Measurements from ENCODE around the gene PRTG.

The PRTG gene

GRCh38 chr15:55770806-55771205, 27.9 kb upstream of the PRTG start:
- Histone ChIP-seq H3K79me1 (ENCODE audit: low read length) (no peaks in the 10 kb centered on the region), H3K4ac (ENCODE audit: low read depth, low read length) (no peak overlapping the region), H3K79me2 (ENCODE audit: control insufficient read depth, insufficient read depth, low read length) (no peaks in the 10 kb centered on the region), H3K27me3 (ENCODE audit: insufficient read depth, low read length, poor library complexity) (no peaks in the 10 kb centered on the region), H2BK120ac (ENCODE audit: low read depth, low read length) (no peak overlapping the region), H2AK5ac (ENCODE audit: low read length) (no peak overlapping the region), H3K9ac (ENCODE audit: low read length) (no peak overlapping the region), H3K27ac (ENCODE audit: low read depth, low read length) (no peak overlapping the region), H4K8ac (ENCODE audit: low read depth, low read length) (no peak overlapping the region), H3K56ac (ENCODE audit: low read length) (no peak overlapping the region), H2BK5ac (ENCODE audit: low read length) (no peak overlapping the region), H4K5ac (ENCODE audit: low read length) (no peak overlapping the region), H3K4me3 (ENCODE audit: low read length) (no peak overlapping the region), H3K4me2 (ENCODE audit: low read length) (no peak overlapping the region), H3K23ac (ENCODE audit: low read length) (no peak overlapping the region), H2BK15ac (replicated peaks; ENCODE audit: low read depth) (no peak overlapping the region), H3K36me3 (ENCODE audit: control insufficient read depth, insufficient read depth, low read length) (no peaks in the 10 kb centered on the region), H3K18ac (ENCODE audit: low read length) (no peak overlapping the region), H3K4me1 (ENCODE audit: control insufficient read depth, low read depth, low read length) (no peaks in the 10 kb centered on the region)
- WGBS (ENCODE audit: extremely low coverage, insufficient coverage, low lambda C conversion rate) = no CpG with 5 or more reads among the region's 4 CpGs
- no peak for DNase-seq

GRCh38 chr15:55770261-55770660, 27.3 kb upstream of the PRTG start:
- no peak overlapping the region for H4K8ac ChIP-seq (ENCODE audit: low read depth, low read length)

DNA sequence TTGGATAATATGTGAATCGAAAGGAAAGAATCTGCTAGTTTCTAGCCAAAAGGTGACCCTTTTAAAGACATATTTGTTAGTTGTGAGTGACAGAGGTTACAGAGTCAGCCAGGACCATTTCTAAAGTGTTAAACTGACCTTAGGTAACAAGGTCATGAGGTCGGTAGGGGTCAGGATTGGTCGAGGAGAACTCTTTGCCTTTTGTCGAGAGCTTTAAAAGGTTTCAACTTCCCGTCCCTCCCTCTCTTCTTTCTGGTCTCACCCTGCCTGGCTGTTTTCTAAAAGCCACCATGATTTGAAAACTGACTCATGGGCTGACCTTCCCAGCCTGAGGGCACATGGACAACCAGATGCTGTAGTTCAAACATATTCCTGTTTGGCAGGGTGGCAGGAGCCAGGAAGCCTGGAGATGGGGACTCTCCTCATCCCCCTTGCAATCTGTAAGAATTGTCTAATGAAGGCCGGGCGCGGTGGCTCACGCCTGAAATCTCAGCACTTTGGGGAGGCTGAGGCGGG, 25.8 kb upstream of the PRTG start:
- WGBS (ENCODE audit: extremely low coverage, insufficient coverage, low lambda C conversion rate) = no CpG with 5 or more reads among the region's 10 CpGs
- H3K27me3 ChIP-seq (ENCODE audit: insufficient read depth, low read length, poor library complexity) = no peaks in the 10 kb centered on the region
- H3K4me2 ChIP-seq (ENCODE audit: low read length) = no peak overlapping the region
- no peaks in the 10 kb centered on the region for H3K36me3 ChIP-seq (ENCODE audit: control insufficient read depth, insufficient read depth, low read length)
- H2BK5ac ChIP-seq (ENCODE audit: low read length) = no peak overlapping the region
- H4K5ac ChIP-seq (ENCODE audit: low read length) = no peak overlapping the region
- H3K23ac ChIP-seq (ENCODE audit: low read length) = no peak overlapping the region
- no peak overlapping the region for H2AK5ac ChIP-seq (ENCODE audit: low read length)
- H3K4me3 ChIP-seq (ENCODE audit: low read length) = no peak overlapping the region
- H3K79me1 ChIP-seq (ENCODE audit: low read length) = no peaks in the 10 kb centered on the region
- no peaks in the 10 kb centered on the region for H3K79me2 ChIP-seq (ENCODE audit: control insufficient read depth, insufficient read depth, low read length)
- H2BK120ac ChIP-seq (ENCODE audit: low read depth, low read length) = no peak overlapping the region
- peak; percentile 30 for DNase-seq
- no peak overlapping the region for H3K9ac ChIP-seq (ENCODE audit: low read length)
- H3K56ac ChIP-seq (ENCODE audit: low read length) = no peak overlapping the region
- H2BK15ac ChIP-seq (replicated peaks; ENCODE audit: low read depth) = no peak overlapping the region
- no peak overlapping the region for H3K18ac ChIP-seq (ENCODE audit: low read length)
- no peaks in the 10 kb centered on the region for H3K4me1 ChIP-seq (ENCODE audit: control insufficient read depth, low read depth, low read length)
- H3K27ac ChIP-seq (ENCODE audit: low read depth, low read length) = no peak overlapping the region
- no peak overlapping the region for H4K8ac ChIP-seq (ENCODE audit: low read depth, low read length)
- no peak overlapping the region for H3K4ac ChIP-seq (ENCODE audit: low read depth, low read length)

More at GRCh38 chr15:55770261-55770660, 27.3 kb upstream of the PRTG start:
- H3K4me1 ChIP-seq (ENCODE audit: control insufficient read depth, low read depth, low read length) = no peaks in the 10 kb centered on the region
- no peak overlapping the region for H2BK15ac ChIP-seq (replicated peaks; ENCODE audit: low read depth)
- H3K79me2 ChIP-seq (ENCODE audit: control insufficient read depth, insufficient read depth, low read length) = no peaks in the 10 kb centered on the region
- no peak overlapping the region for H2AK5ac ChIP-seq (ENCODE audit: low read length)
- no peak overlapping the region for H3K4ac ChIP-seq (ENCODE audit: low read depth, low read length)
- H3K4me2 ChIP-seq (ENCODE audit: low read length) = no peak overlapping the region
- H3K79me1 ChIP-seq (ENCODE audit: low read length) = no peaks in the 10 kb centered on the region
- no peak overlapping the region for H4K5ac ChIP-seq (ENCODE audit: low read length)
- WGBS (ENCODE audit: extremely low coverage, insufficient coverage, low lambda C conversion rate) = no CpG with 5 or more reads among the region's 4 CpGs
- no peak overlapping the region for H3K27ac ChIP-seq (ENCODE audit: low read depth, low read length)
- no peaks in the 10 kb centered on the region for H3K27me3 ChIP-seq (ENCODE audit: insufficient read depth, low read length, poor library complexity)
- H3K36me3 ChIP-seq (ENCODE audit: control insufficient read depth, insufficient read depth, low read length) = no peaks in the 10 kb centered on the region
- no peak overlapping the region for H3K9ac ChIP-seq (ENCODE audit: low read length)
- no peak overlapping the region for H2BK5ac ChIP-seq (ENCODE audit: low read length)
- no peak overlapping the region for H3K18ac ChIP-seq (ENCODE audit: low read length)
- H3K4me3 ChIP-seq (ENCODE audit: low read length) = no peak overlapping the region
- no peak overlapping the region for H3K56ac ChIP-seq (ENCODE audit: low read length)
- no peak overlapping the region for H2BK120ac ChIP-seq (ENCODE audit: low read depth, low read length)
- no peak for DNase-seq
- H3K23ac ChIP-seq (ENCODE audit: low read length) = no peak overlapping the region

DNA sequence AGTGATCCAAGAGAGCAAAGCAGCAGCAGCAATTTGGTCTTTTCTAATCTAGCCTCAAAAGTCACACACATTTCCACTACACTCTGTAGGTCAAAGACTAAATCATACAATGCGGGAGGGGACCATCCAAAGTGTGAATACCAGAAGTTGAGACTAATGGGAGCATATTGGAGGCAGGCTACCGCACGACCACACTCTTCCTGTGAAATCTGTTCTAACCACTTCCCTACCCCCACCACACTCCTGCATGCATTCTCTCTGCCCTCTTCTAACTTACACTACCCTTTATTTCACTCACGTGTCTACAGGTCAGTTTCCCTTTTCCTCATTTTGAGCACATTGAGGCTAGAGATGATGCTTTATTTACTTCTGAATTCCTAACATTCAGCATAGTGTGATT, 23.7 kb upstream of the PRTG start:
- DNase-seq = no peak
- H3K27ac ChIP-seq (ENCODE audit: low read depth, low read length) = no peak overlapping the region
- H3K4ac ChIP-seq (ENCODE audit: low read depth, low read length) = no peak overlapping the region
- H3K9ac ChIP-seq (ENCODE audit: low read length) = no peak overlapping the region
- H3K79me2 ChIP-seq (ENCODE audit: control insufficient read depth, insufficient read depth, low read length) = no peaks in the 10 kb centered on the region
- no peak overlapping the region for H3K4me2 ChIP-seq (ENCODE audit: low read length)
- no peaks in the 10 kb centered on the region for H3K36me3 ChIP-seq (ENCODE audit: control insufficient read depth, insufficient read depth, low read length)
- no peak overlapping the region for H3K56ac ChIP-seq (ENCODE audit: low read length)
- H3K4me3 ChIP-seq (ENCODE audit: low read length) = no peak overlapping the region
- H3K79me1 ChIP-seq (ENCODE audit: low read length) = no peaks in the 10 kb centered on the region
- no peaks in the 10 kb centered on the region for H3K4me1 ChIP-seq (ENCODE audit: control insufficient read depth, low read depth, low read length)
- no peak overlapping the region for H2BK15ac ChIP-seq (replicated peaks; ENCODE audit: low read depth)
- no CpG with 5 or more reads among the region's 4 CpGs for WGBS (ENCODE audit: extremely low coverage, insufficient coverage, low lambda C conversion rate)
- H3K23ac ChIP-seq (ENCODE audit: low read length) = no peak overlapping the region
- no peak overlapping the region for H4K5ac ChIP-seq (ENCODE audit: low read length)
- no peaks in the 10 kb centered on the region for H3K27me3 ChIP-seq (ENCODE audit: insufficient read depth, low read length, poor library complexity)
- H3K18ac ChIP-seq (ENCODE audit: low read length) = no peak overlapping the region
- no peak overlapping the region for H2BK120ac ChIP-seq (ENCODE audit: low read depth, low read length)
- H2AK5ac ChIP-seq (ENCODE audit: low read length) = no peak overlapping the region
- H2BK5ac ChIP-seq (ENCODE audit: low read length) = no peak overlapping the region
- no peak overlapping the region for H4K8ac ChIP-seq (ENCODE audit: low read depth, low read length)

DNA sequence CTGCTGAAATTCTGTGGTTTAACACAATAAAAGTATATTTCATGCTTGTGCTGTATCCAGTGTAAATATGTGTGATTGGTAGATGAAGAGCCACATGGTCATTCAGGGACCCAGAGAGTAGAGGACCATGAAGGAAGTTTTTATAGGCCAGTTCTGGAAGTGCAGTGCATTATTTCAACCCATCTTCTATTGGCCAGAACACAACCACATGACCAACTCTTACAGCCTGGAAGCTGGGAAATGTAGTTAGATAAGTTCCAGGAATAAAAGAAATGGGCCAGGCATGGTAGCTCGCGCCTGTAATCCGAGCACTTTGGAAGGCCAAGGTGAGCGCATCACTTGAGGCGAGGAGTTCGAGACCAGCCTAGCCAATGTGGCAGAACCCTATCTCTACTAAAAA, 21.4 kb upstream of the PRTG start:
- Histone ChIP-seq H2BK15ac (replicated peaks; ENCODE audit: low read depth) (no peak overlapping the region), H3K27ac (ENCODE audit: low read depth, low read length) (no peak overlapping the region), H3K18ac (ENCODE audit: low read length) (no peak overlapping the region), H3K4ac (ENCODE audit: low read depth, low read length) (no peak overlapping the region), H3K36me3 (ENCODE audit: control insufficient read depth, insufficient read depth, low read length) (no peaks in the 10 kb centered on the region), H2BK120ac (ENCODE audit: low read depth, low read length) (no peak overlapping the region), H4K8ac (ENCODE audit: low read depth, low read length) (no peak overlapping the region), H3K4me1 (ENCODE audit: control insufficient read depth, low read depth, low read length) (no peaks in the 10 kb centered on the region), H3K27me3 (ENCODE audit: insufficient read depth, low read length, poor library complexity) (no peaks in the 10 kb centered on the region), H2AK5ac (ENCODE audit: low read length) (no peak overlapping the region), H3K79me2 (ENCODE audit: control insufficient read depth, insufficient read depth, low read length) (no peaks in the 10 kb centered on the region), H3K4me2 (ENCODE audit: low read length) (no peak overlapping the region), H3K23ac (ENCODE audit: low read length) (no peak overlapping the region), H4K5ac (ENCODE audit: low read length) (no peak overlapping the region), H2BK5ac (ENCODE audit: low read length) (no peak overlapping the region), H3K4me3 (ENCODE audit: low read length) (no peak overlapping the region), H3K79me1 (ENCODE audit: low read length) (no peaks in the 10 kb centered on the region), H3K56ac (ENCODE audit: low read length) (no peak overlapping the region), H3K9ac (ENCODE audit: low read length) (no peak overlapping the region)
- DNase-seq = peak; percentile 63
- whole genome bisulfite sequencing (ENCODE audit: extremely low coverage, insufficient coverage, low lambda C conversion rate) = no CpG with 5 or more reads among the region's 6 CpGs

- H3K56ac ChIP-seq (ENCODE audit: low read length) = no peak overlapping the region
- no peaks in the 10 kb centered on the region for H3K36me3 ChIP-seq (ENCODE audit: control insufficient read depth, insufficient read depth, low read length)
- H2BK5ac ChIP-seq (ENCODE audit: low read length) = no peak overlapping the region
- H2BK15ac ChIP-seq (replicated peaks; ENCODE audit: low read depth) = no peak overlapping the region
- H2BK120ac ChIP-seq (ENCODE audit: low read depth, low read length) = peak overlapping the region; percentile 73
- H3K27me3 ChIP-seq (ENCODE audit: insufficient read depth, low read length, poor library complexity) = no peaks in the 10 kb centered on the region
- no peak overlapping the region for H3K9ac ChIP-seq (ENCODE audit: low read length)
- no CpG with 5 or more reads among the region's 13 CpGs for WGBS (ENCODE audit: extremely low coverage, insufficient coverage, low lambda C conversion rate)
- H3K4me1 ChIP-seq (ENCODE audit: control insufficient read depth, low read depth, low read length) = no peaks in the 10 kb centered on the region
- no peak for DNase-seq
- no peaks in the 10 kb centered on the region for H3K79me2 ChIP-seq (ENCODE audit: control insufficient read depth, insufficient read depth, low read length)
- no peak overlapping the region for H3K4me3 ChIP-seq (ENCODE audit: low read length)
- H3K23ac ChIP-seq (ENCODE audit: low read length) = no peak overlapping the region
- H3K4me2 ChIP-seq (ENCODE audit: low read length) = no peak overlapping the region
- H3K4ac ChIP-seq (ENCODE audit: low read depth, low read length) = peak overlapping the region; percentile 10
- H4K8ac ChIP-seq (ENCODE audit: low read depth, low read length) = no peak overlapping the region
- no peak overlapping the region for H4K5ac ChIP-seq (ENCODE audit: low read length)
- no peak overlapping the region for H2AK5ac ChIP-seq (ENCODE audit: low read length)
- no peak overlapping the region for H3K27ac ChIP-seq (ENCODE audit: low read depth, low read length)
- H3K18ac ChIP-seq (ENCODE audit: low read length) = no peak overlapping the region
- no peaks in the 10 kb centered on the region for H3K79me1 ChIP-seq (ENCODE audit: low read length)
Measured at GRCh38 chr15:55758580-55758986, 15.6 kb upstream of the PRTG start.
